Measurements from ENCODE around the gene RABL2B. TPM values are rescaled to one million over a fixed set of nuclear protein-coding genes. Genes with fewer than 3 reads are reported as not detected.

The RABL2B gene
- total RNA-seq, 1 experiment from 2014 or later, result 36.7 TPM

DNA sequence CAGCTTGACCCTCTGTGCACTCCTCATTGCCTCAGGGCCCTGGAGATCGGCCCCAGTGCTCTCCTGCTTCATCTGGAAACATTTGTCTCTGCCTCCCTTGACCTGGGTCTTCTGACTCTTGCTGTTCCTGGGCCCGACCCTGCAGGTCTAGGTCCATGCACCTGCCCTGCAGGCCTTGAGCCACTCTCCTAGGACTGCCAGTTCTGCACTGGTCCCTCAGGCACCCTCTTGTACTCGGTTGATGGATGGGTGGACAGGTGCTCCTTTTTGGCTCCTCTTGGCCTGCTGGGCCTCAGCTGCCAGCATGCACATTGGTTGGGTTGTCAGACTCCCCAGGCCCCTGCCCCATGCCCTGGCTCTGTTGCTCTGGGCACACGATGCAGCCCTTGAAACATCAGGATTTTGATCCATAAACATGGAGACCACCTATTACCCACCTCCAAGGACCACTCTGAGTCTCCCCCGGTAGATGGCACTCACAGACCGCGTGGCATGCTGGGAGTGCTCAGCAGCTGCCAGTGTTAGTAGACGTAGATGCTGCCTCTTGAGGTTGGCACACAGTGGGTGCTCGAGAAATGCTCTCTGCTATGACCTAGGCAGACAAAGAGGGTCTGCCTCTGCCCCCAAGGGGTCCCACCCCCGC is 65.6 kb downstream of the RABL2B start:
- no peaks in the 10 kb centered on the region for H4K20me1 ChIP-seq (ENCODE audit: insufficient read depth)
- no peak overlapping the region for H3K27ac ChIP-seq (ENCODE audit: low read depth, low read length)
- H3K9me3 ChIP-seq (ENCODE audit: control insufficient read depth in 1 of 2, insufficient read depth in 1 of 2, low read depth in 1 of 2, low read length in 2 of 2), result no peaks in the 10 kb centered on the region
- no peaks in the 10 kb centered on the region for H3K79me2 ChIP-seq (ENCODE audit: insufficient read depth, low read length)
- H3K9me2 ChIP-seq (ENCODE audit: insufficient read depth), result no peaks in the 10 kb centered on the region
- no peak overlapping the region for H3K4me3 ChIP-seq (replicated peaks in 1 of 2; ENCODE audit: low read depth in 1 of 2, low read length in 2 of 2)
- H3K27me3 ChIP-seq (ENCODE audit: insufficient read depth, low read length), result no peaks in the 10 kb centered on the region
- no peak for DNase-seq (ENCODE audit: low read depth, low spot score)
- RAD21 ChIA-PET (ENCODE audit: low non-redundant PET in 1 of 2, low total read pairs in 2 of 2, uncharacterized antibody in 2 of 2, unreplicated experiment in 2 of 2), result no interaction called here
- CTCF ChIA-PET, result no interaction called here
- POLR2A ChIA-PET, result no interaction called here
- no peaks in the 10 kb centered on the region for H3K4me1 ChIP-seq (ENCODE audit: control insufficient read depth in 1 of 2, insufficient read depth in 2 of 2, low read length in 2 of 2)
- no peak overlapping the region for H2AFZ ChIP-seq (ENCODE audit: low read depth, low read length, poor library complexity, severe bottlenecking)
- no TSS peak for BruUV-seq (replicated peaks)
- TF ChIP-seq POLR2A (IDR thresholded peaks at IDR 0.05; ENCODE audit: borderline replicate concordance, extremely low read depth, insufficient read depth, insufficient read length), result no peak
- TF ChIP-seq RAD21 (IDR thresholded peaks at IDR 0.05; ENCODE audit: low read depth), result no peak
- TF ChIP-seq TCF7L2 (IDR thresholded peaks at IDR 0.05; ENCODE audit: borderline replicate concordance, extremely low read depth, insufficient read depth, insufficient read length), result no peak
- no peak for TF ChIP-seq EGR1 (IDR thresholded peaks at IDR 0.05; ENCODE audit: low read depth)
- TF ChIP-seq, protein P1, sequence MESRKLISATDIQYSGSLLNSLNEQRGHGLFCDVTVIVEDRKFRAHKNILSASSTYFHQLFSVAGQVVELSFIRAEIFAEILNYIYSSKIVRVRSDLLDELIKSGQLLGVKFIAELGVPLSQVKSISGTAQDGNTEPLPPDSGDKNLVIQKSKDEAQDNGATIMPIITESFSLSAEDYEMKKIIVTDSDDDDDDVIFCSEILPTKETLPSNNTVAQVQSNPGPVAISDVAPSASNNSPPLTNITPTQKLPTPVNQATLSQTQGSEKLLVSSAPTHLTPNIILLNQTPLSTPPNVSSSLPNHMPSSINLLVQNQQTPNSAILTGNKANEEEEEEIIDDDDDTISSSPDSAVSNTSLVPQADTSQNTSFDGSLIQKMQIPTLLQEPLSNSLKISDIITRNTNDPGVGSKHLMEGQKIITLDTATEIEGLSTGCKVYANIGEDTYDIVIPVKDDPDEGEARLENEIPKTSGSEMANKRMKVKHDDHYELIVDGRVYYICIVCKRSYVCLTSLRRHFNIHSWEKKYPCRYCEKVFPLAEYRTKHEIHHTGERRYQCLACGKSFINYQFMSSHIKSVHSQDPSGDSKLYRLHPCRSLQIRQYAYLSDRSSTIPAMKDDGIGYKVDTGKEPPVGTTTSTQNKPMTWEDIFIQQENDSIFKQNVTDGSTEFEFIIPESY (IDR thresholded peaks at IDR 0.05; ENCODE audit: extremely low read depth, insufficient replicate concordance, low read length), result no peak
- no peak for TF ChIP-seq YY1 (IDR thresholded peaks at IDR 0.05; ENCODE audit: extremely low read depth, insufficient replicate concordance, low read depth, low read length)
- TF ChIP-seq MAX (IDR thresholded peaks at IDR 0.05), result no peak
- TF ChIP-seq EZH2phosphoT487 (IDR thresholded peaks at IDR 0.05; ENCODE audit: borderline replicate concordance), result no peak
- H3K9ac ChIP-seq (ENCODE audit: low read length), result no peak overlapping the region
- H3K36me3 ChIP-seq (ENCODE audit: control insufficient read depth in 1 of 2, insufficient read depth in 2 of 2, low read length in 2 of 2), result no peaks in the 10 kb centered on the region; a peak in 1 of 4 replicates
- no peak for ATAC-seq
- intact Hi-C loops (cut with micrococcal nuclease), result no loop called here
- no peak overlapping the region for H3K4me2 ChIP-seq (ENCODE audit: low read length)

Other genes with a start within 250 kb of the RABL2B start
- 0.69 TPM for gene KLHDC7B, start 237.7 kb downstream of the RABL2B start, total RNA-seq (2021; ENCODE audit: unreplicated experiment)
- gene SYCE3, start 220.7 kb downstream of the RABL2B start, total RNA-seq (2021; ENCODE audit: unreplicated experiment), result not detected
- 35.1 TPM for gene CPT1B, start 205.2 kb downstream of the RABL2B start, total RNA-seq (2021; ENCODE audit: unreplicated experiment)
- gene CHKB, start 200.8 kb downstream of the RABL2B start, total RNA-seq (2021; ENCODE audit: unreplicated experiment), result 55.1 TPM
- 6.4 TPM for gene MAPK8IP2, start 182.8 kb downstream of the RABL2B start, total RNA-seq (2021; ENCODE audit: unreplicated experiment)
- 16.4 TPM for gene ARSA, start 155.5 kb downstream of the RABL2B start, total RNA-seq (2021; ENCODE audit: unreplicated experiment)
- 16.0 TPM for gene SHANK3, start 110.8 kb downstream of the RABL2B start, total RNA-seq (2021; ENCODE audit: unreplicated experiment)
- gene ACR, start 45.4 kb downstream of the RABL2B start, total RNA-seq (2021; ENCODE audit: unreplicated experiment), result 1.5 TPM